ENCODE data around the gene CRACDL.

- no peak for TF ChIP-seq POLR2A (IDR thresholded peaks at IDR 0.05)
- no peak for TF ChIP-seq CTCF (IDR thresholded peaks at IDR 0.05)
These were observed 54.8 kb downstream of the CRACDL start for GRCh38 chr2:98881153-98881650.

All from adrenal gland (tissue), 5 donors.